Measurements from ENCODE around the gene R3HDM2. TPM values are rescaled to one million over a fixed set of nuclear protein-coding genes. Genes with fewer than 3 reads are reported as not detected.

R3HDM2 gene
- 5.7 and 6.4 TPM in 2 replicates for total RNA-seq (ENCODE audit: low replicate concordance)

GRCh38 chr12:57430931-57431566, at the start of gene R3HDM2:
R3HDM2 (minus strand) TSS chr12:57431043; CDS start chr12:57310428, 120,615 bp downstream.

DNA sequence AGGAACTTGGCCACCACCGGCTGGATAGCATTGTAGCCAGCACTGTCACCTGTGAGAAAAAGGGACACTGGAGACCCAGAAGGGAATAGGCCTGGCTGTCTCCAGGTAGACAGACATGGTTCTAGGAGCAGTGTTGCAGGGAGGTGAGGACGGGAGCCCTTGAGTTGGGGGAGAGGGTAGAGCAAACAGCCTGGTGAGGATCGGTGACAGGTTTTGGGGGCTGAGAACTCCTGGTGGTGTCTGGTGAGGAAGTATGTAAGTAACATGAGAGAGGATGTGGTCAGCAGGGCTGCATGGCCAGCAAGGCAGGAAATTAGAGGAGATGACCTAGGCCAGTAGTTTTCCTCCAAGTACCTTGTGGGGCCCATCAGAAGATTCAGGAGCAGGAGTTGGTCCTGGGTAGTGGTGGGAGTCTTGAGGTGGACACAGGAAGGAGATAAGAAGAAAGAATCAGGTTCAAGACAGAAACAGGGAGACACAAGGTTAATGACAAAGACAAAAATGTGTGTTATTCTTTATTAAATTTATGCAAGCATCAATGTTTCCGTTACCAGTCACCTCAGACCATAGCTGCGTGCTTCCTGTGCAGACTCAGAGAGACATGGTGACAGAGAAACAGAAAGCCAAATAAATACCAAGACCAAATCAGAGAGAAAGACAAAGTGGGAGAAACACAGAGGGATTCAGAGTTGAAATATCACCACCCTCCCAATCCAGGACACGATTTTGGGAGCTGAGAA, 48.7 kb upstream of the R3HDM2 start, which contains the start of gene ARHGAP9:
TSS of gene ARHGAP9 (minus strand) at position 491 of the 740 bp plus-strand sequence. CDS start at position 31, 460 bp downstream.

DNA sequence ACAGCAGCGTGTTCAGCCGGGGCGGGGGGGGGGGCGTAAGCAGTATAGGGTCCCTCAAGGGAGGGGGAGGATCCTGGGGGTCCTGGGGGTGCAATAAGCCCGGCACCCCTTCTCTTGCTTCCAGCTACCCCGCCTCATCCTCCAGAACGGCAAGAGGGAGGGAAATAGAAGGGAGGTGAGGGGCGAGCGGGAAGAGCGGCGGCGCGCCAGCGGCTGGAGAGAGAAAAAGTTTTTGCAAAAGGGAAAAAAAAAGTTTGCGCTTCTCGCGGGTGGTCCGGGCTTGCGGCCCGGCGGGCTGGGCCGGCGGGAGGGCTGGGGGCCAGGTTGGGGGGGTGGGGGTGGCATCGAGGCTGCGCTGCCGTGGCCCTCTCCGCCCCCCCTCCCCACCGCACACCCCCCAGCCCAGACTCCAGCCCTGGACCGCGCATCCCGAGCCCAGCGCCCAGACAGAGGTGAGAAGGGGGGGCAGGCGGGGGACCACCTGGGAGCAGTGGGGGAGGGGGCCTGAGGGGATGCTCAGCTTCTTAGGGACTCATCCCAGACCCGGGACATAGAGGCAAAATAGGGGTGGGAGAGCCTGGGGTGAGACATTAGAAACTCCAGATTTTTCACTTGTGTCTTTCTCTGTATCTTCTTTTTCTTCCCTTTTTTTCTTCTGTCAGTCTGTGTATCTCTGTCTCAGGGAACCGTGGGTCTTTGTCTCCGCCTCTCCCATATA, 29.1 kb upstream of the R3HDM2 start, which contains the start of gene GLI1:
TSS of gene GLI1 (plus strand) at position 36 of the 718 bp plus-strand sequence. CDS start 3,907 bp downstream, outside the sequence.

GRCh38 chr12:57454566-57455373, 23.9 kb upstream of the R3HDM2 start, which contains the start of gene INHBE:
INHBE (plus strand) TSS chr12:57455307; CDS start chr12:57455537, 230 bp downstream.

DNA sequence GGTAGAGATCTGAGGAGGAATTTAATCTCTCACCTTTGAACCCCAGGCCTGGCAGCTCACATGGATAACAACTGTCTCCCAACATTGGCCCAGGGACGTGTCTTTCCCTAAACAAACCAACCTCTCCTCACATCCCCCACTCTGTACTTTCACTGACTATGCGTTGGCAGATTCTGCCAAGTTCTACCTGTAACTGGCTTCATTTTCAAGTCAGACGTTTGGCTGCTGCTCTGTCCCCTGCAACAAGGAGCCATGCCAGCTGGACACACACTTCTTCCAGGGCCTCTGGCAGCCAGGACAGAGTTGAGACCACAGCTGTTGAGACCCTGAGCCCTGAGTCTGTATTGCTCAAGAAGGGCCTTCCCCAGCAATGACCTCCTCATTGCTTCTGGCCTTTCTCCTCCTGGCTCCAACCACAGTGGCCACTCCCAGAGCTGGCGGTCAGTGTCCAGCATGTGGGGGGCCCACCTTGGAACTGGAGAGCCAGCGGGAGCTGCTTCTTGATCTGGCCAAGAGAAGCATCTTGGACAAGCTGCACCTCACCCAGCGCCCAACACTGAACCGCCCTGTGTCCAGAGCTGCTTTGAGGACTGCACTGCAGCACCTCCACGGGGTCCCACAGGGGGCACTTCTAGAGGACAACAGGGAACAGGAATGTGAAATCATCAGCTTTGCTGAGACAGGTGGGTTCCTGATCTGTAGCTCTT, 3.8 kb upstream of the R3HDM2 start, which contains the start of gene INHBC:
TSS of gene INHBC (plus strand) at position 268 of the 707 bp plus-strand sequence. CDS start at position 371, 103 bp downstream.

DNA sequence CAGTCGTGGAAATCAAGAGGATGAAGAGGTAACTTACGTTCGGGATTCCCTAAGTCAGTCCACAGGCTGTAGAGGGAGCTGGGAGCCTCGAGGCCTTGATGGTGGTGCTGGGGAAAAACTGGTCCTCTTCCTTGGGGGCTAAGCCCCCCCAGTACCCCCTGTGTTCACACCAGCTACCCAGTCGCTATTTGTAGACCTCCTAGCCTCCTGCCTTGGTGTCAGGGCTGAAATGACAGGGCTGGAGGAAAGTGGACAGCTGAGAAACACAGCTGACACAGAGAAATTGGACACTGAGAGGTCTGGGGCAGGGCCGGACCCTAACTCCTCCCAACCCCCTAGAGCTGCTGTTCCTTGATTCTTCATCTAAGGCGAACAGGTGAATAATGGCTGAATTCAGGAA, 179.9 kb downstream of the R3HDM2 start, which contains the start of gene STAC3:
TSS of gene STAC3 (minus strand) at position 232 of the 400 bp plus-strand sequence. CDS start 1,551 bp downstream, outside the sequence.

DNA sequence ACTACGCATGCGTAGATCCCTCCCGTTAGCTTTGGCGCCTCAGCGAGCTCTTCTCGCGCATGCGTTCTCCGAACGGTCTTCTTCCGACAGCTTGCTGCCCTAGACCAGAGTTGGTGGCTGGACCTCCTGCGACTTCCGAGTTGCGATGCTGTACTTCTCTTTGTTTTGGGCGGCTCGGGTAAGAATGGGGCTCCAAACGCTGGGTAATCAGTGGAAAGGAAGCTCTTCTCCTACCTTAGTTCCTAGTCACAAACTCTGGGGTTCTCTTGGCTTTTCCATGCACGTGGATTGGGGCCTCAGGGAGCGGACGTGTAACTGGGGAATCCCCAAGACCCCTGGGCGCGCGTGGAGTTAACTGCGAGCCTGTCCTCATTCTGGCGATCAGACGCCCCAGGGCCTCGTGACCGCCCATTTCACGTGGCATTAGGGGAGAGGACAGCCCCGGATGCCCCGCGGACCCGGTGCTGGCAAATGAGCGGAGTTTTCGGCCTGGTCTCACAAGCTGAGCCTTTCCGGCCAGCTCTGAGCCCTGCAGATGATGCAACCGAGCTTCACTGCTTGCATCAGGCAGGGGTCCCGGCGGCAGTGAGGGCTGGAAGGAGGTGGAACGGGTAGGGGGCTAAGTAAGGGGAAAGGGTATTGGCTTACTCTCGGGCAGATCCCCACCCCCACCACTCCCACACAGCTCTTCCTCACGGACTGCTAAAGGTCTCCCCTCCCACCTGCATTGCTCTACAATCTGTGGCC, 201.0 kb downstream of the R3HDM2 start, which contains the start of gene SHMT2:
TSS of gene SHMT2 (plus strand) at position 78 of the 747 bp plus-strand sequence. CDS start at position 146, 68 bp downstream.

DNA sequence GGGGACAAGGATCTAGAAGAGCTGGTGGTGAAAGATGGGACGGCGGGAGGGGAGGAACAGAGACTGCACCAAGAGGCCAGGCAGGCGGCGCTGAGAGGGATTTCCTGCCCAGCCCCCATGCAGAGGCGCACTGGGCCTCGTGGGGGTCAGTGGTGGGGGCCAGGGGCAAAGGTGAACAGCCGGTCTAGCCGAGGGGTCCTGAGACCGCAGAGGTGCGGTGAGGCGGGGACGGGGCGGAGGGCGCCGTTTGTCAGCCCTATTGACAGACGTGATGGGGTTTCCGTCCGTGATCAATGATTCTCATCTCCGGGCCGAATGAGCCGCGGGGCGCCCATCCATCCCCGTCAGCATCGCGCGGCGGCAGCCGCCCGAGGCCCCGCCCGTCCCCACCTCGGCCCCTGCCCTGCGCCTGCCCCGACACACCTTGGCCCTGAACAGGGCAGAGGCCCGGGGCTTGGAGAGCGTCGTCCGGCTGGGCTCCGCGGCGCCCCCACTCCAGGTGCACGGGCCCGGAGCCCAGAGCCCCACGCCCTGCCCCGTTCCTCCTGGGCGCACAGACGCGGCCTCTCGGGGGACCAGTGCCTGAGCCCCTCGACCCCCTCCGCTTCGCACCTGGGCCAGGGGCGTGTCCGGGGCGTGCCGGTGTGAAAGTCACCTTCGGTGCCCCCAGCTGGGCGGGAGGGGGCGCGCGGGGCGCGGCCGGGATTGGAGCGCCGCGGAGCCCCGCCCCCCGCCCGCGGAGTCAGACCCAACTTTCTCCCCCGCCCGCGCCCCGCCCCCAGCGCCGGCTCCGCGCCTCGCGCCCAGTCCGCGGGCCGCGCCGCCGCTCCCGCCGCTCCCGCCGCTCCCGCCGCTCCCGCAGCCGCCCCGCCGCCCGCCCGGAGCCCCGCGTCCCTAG, 214.6 kb downstream of the R3HDM2 start, which contains the start of gene NXPH4:
TSS of gene NXPH4 (plus strand) at position 781 of the 898 bp plus-strand sequence. CDS start 176 bp downstream, outside the sequence.

Other genes with a start within 250 kb of the R3HDM2 start
- gene NXPH4, start 214.2 kb downstream of the R3HDM2 start, total RNA-seq (ENCODE audit: low replicate concordance): 0.59 and 3.8 TPM in 2 replicates
- gene SHMT2, start 201.3 kb downstream of the R3HDM2 start, total RNA-seq (ENCODE audit: low replicate concordance): 206 and 354 TPM in 2 replicates
- 0.08 and 0.23 TPM in 2 replicates for gene STAC3, start 179.9 kb downstream of the R3HDM2 start, total RNA-seq (ENCODE audit: low replicate concordance)
- gene INHBC, start 3.7 kb upstream of the R3HDM2 start, total RNA-seq (ENCODE audit: low replicate concordance): not detected in 2 replicates
- 1.3 and 2.5 TPM in 2 replicates for gene INHBE, start 24.3 kb upstream of the R3HDM2 start, total RNA-seq (ENCODE audit: low replicate concordance)
- 0.23 and 0.38 TPM in 2 replicates for gene GLI1, start 28.7 kb upstream of the R3HDM2 start, total RNA-seq (ENCODE audit: low replicate concordance)
- gene ARHGAP9, start 48.8 kb upstream of the R3HDM2 start, total RNA-seq (ENCODE audit: low replicate concordance): 0.30 TPM in 1 of 2 replicates, not detected in the other
- gene MARS1, start 57.0 kb upstream of the R3HDM2 start, total RNA-seq (ENCODE audit: low replicate concordance): 146 and 254 TPM in 2 replicates
- gene DDIT3, start 89.5 kb upstream of the R3HDM2 start, total RNA-seq (ENCODE audit: low replicate concordance): 44.0 and 89.6 TPM in 2 replicates
- 2.9 and 4.0 TPM in 2 replicates for gene MBD6, start 91.8 kb upstream of the R3HDM2 start, total RNA-seq (ENCODE audit: low replicate concordance)
- gene DCTN2, start 116.1 kb upstream of the R3HDM2 start, total RNA-seq (ENCODE audit: low replicate concordance): 57.0 and 81.7 TPM in 2 replicates
- 0.15 and 0.23 TPM in 2 replicates for gene KIF5A, start 119.0 kb upstream of the R3HDM2 start, total RNA-seq (ENCODE audit: low replicate concordance)
- 5.9 and 13.3 TPM in 2 replicates for gene PIP4K2C, start 160.1 kb upstream of the R3HDM2 start, total RNA-seq (ENCODE audit: low replicate concordance)
- gene DTX3, start 173.8 kb upstream of the R3HDM2 start, total RNA-seq (ENCODE audit: low replicate concordance): 6.4 and 8.5 TPM in 2 replicates
- 17.0 and 23.8 TPM in 2 replicates for gene ARHGEF25, start 180.4 kb upstream of the R3HDM2 start, total RNA-seq (ENCODE audit: low replicate concordance)
- gene B4GALNT1, start 202.2 kb upstream of the R3HDM2 start, total RNA-seq (ENCODE audit: low replicate concordance): 1.3 and 5.6 TPM in 2 replicates